Natural killer cell (primary cell): Measurements from ENCODE around the gene NAALADL1. TPM values are rescaled to one million over a fixed set of nuclear protein-coding genes. Genes with fewer than 3 reads are reported as not detected.

Source experiments
- ATAC-seq, 3 donors: fragments of 150-1000 bp in 2 of 3; fragments of 200-7000 bp in 1 of 3; cut with Tn5 transposase; 1 replicate in 1 of 3; 2 replicates in 2 of 3; pipeline ENCODE4 v1.10.0; 2021; ENCODE audit warnings: mild to moderate bottlenecking in 2 of 3, moderate library complexity in 2 of 3
- DNase-seq, 2 donors: peaks; one replicate each; pipeline versions ENCODE4 v3.0.0 to v3.0.0-alpha.2; 2013 to 2021; ENCODE audit warnings: mixed read lengths in 1 of 2
- H3K27ac ChIP-seq: one replicate; pipeline ENCODE4 v1.5.1; 2013; ENCODE audit warnings: mild to moderate bottlenecking, low read length
- H3K27me3 ChIP-seq: one replicate; pipeline ENCODE4 v1.6.1; 2013; ENCODE audit warnings: low read length; ENCODE audit not compliant: control insufficient read depth, insufficient read depth
- H3K36me3 ChIP-seq: one replicate; pipeline ENCODE4 v1.6.1; 2013; ENCODE audit warnings: low read length; ENCODE audit not compliant: control insufficient read depth, insufficient read depth
- H3K4me1 ChIP-seq: one replicate; pipeline ENCODE4 v1.6.1; 2013; ENCODE audit warnings: low read length; ENCODE audit not compliant: control insufficient read depth, insufficient read depth
- H3K4me3 ChIP-seq: one replicate; pipeline ENCODE4 v1.5.1; 2013; ENCODE audit warnings: low read length
- H3K9me3 ChIP-seq: one replicate; pipeline ENCODE4 v1.6.1; 2013; ENCODE audit warnings: low read length; ENCODE audit not compliant: control insufficient read depth, insufficient read depth
- H3K27ac Mint-ChIP-seq, 2 donors: one replicate each; pipeline ENCODE4 v1.8.0; 2022; ENCODE audit warnings: mild to moderate bottlenecking in 2 of 2, mixed read lengths in 2 of 2, moderate library complexity in 1 of 2
- H3K27me3 Mint-ChIP-seq, 2 donors: one replicate each; pipeline ENCODE4 v1.8.0; 2022; ENCODE audit warnings: low read depth in 2 of 2, mixed read lengths in 2 of 2
- H3K36me3 Mint-ChIP-seq: one replicate; pipeline ENCODE4 v1.8.0; 2022; ENCODE audit warnings: mixed read lengths
- H3K4me1 Mint-ChIP-seq, 2 donors: one replicate each; pipeline ENCODE4 v1.8.0; 2022; ENCODE audit warnings: mixed read lengths in 2 of 2
- H3K4me3 Mint-ChIP-seq: one replicate; pipeline ENCODE4 v1.8.0; 2022; ENCODE audit warnings: mild to moderate bottlenecking, moderate library complexity, mixed read lengths
- H3K9me3 Mint-ChIP-seq, 2 donors: one replicate each; pipeline ENCODE4 v1.8.0; 2022; ENCODE audit warnings: mixed read lengths in 2 of 2
- CTCF ChIP-seq: fragments of 200-600 bp; IDR thresholded peaks from one replicate; pipeline ENCODE4 v1.8.0; 2022; ENCODE audit warnings: antibody characterized with exemption
- WGBS: methylation state at CpG from one replicate; pipeline ENCODE4 v1.1.7; 2013; ENCODE audit warnings: missing lambda C conversion rate; ENCODE audit not compliant: insufficient coverage; 5-methylcytosine and 5-hydroxymethylcytosine counted together
- intact Hi-C: fragments of 100-400 bp; cut with micrococcal nuclease; formaldehyde crosslinking; loops from one replicate; pipeline ENCODE4 v1.14.2; 2022
- total RNA-seq, 4 donors: library from RNA; stranded (reverse); fragments of 120-200 nt in 1 of 4; gene quantifications; one replicate each; pipeline versions ENCODE4 v1.2.3 to v1.2.4, GENCODE V29; 2013 to 2022

The NAALADL1 gene
- total RNA-seq, 3 donors from 2014 or later (not counting 1 experiment from before 2014, with no cell fraction given): 41.6 to 54.1 (median 46.0) TPM

GRCh38 chr11:64998690-64999431 lies 59.5 kb downstream of the NAALADL1 start:
- ATAC-seq: no peak

GRCh38 chr11:64998141-64998540 lies 60.2 kb downstream of the NAALADL1 start:
- no peaks in the 10 kb centered on the region for H3K27me3 Mint-ChIP-seq
- H3K36me3 ChIP-seq: no peaks in the 10 kb centered on the region
- ATAC-seq (no peak), DNase-seq (no peak)
- H3K27me3 ChIP-seq: no peaks in the 10 kb centered on the region
- 56% methylated on average over 1 of the region's 1 CpG for WGBS
- TF ChIP-seq CTCF: no peak
- peaks cover 0 to 9% of the 10 kb centered on the region in 2 donors for H3K4me1 Mint-ChIP-seq
- no peaks in the 10 kb centered on the region for H3K9me3 Mint-ChIP-seq
- no peaks in the 10 kb centered on the region for H3K36me3 Mint-ChIP-seq
- H3K27ac Mint-ChIP-seq: no peak overlapping the region
- H3K4me3 Mint-ChIP-seq: no peak overlapping the region
- H3K4me3 ChIP-seq: no peak overlapping the region
- H3K9me3 ChIP-seq: no peaks in the 10 kb centered on the region
- peaks cover 8% of the 10 kb centered on the region for H3K4me1 ChIP-seq
- H3K27ac ChIP-seq: no peak overlapping the region
- intact Hi-C loops: no loop called here

More at GRCh38 chr11:64998690-64999431, 59.5 kb downstream of the NAALADL1 start:
- no peaks in the 10 kb centered on the region for H3K27me3 Mint-ChIP-seq
- Histone ChIP-seq H3K27me3 (no peaks in the 10 kb centered on the region), H3K4me1 (peaks cover 8% of the 10 kb centered on the region), H3K9me3 (no peaks in the 10 kb centered on the region), H3K27ac (no peak overlapping the region), H3K36me3 (no peaks in the 10 kb centered on the region), H3K4me3 (no peak overlapping the region)
- intact Hi-C loops: no loop called here
- H3K4me3 Mint-ChIP-seq: no peak overlapping the region
- H3K36me3 Mint-ChIP-seq: no peaks in the 10 kb centered on the region
- no peaks in the 10 kb centered on the region for H3K9me3 Mint-ChIP-seq
- no peak for DNase-seq
- H3K27ac Mint-ChIP-seq: no peak overlapping the region
- peaks cover 0 to 9% of the 10 kb centered on the region in 2 donors for H3K4me1 Mint-ChIP-seq
- 74% methylated on average over 8 of the region's 9 CpGs for WGBS
- TF ChIP-seq CTCF: no peak

- H3K36me3 Mint-ChIP-seq: no peaks in the 10 kb centered on the region
- Histone ChIP-seq H3K36me3 (no peaks in the 10 kb centered on the region), H3K27me3 (no peaks in the 10 kb centered on the region), H3K9me3 (no peaks in the 10 kb centered on the region), H3K4me3 (peak within 1 kb of the TSS; percentile 0), H3K4me1 (peaks cover 8% of the 10 kb centered on the region), H3K27ac (no peak within 1 kb of the TSS)
- no peak within 1 kb of the TSS for H3K4me3 Mint-ChIP-seq
- ATAC-seq: peak; percentile 54 to 61 (median 58)
- H3K27me3 Mint-ChIP-seq: no peaks in the 10 kb centered on the region
- peaks cover 0 to 9% of the 10 kb centered on the region in 2 donors for H3K4me1 Mint-ChIP-seq
- intact Hi-C loops: no loop called here
- no peaks in the 10 kb centered on the region for H3K9me3 Mint-ChIP-seq
- no peak for TF ChIP-seq CTCF
- WGBS: 29% methylated on average over 9 of the region's 9 CpGs
- peak in 1 of 2 donors; percentile 33 for DNase-seq
- peak within 1 kb of the TSS in 1 of 2 donors; percentile 53 for H3K27ac Mint-ChIP-seq
These were observed 61.5 kb downstream of the NAALADL1 start, which contains the start of gene BATF2 for GRCh38 chr11:64996710-64997380. Gene BATF2, minus strand, starts transcription at chr11:64996971. Its CDS starts 57 bp downstream, at chr11:64996914.
